Middle frontal gyrus (tissue), 1 donor: ENCODE data around the gene TAS1R3.

Experiments
- DNase-seq: peaks from one replicate; pipeline ENCODE4 v3.0.0-alpha.2; 2015; ENCODE audit warnings: low spot score; ENCODE audit errors: extremely low spot score

The TAS1R3 gene

GRCh38 chr1:1331068-1331965 is at the start of gene TAS1R3:
Gene TAS1R3 (plus strand): TSS chr1:1331280. CDS start chr1:1331346, 66 bp downstream.
- no peak for DNase-seq

DNA sequence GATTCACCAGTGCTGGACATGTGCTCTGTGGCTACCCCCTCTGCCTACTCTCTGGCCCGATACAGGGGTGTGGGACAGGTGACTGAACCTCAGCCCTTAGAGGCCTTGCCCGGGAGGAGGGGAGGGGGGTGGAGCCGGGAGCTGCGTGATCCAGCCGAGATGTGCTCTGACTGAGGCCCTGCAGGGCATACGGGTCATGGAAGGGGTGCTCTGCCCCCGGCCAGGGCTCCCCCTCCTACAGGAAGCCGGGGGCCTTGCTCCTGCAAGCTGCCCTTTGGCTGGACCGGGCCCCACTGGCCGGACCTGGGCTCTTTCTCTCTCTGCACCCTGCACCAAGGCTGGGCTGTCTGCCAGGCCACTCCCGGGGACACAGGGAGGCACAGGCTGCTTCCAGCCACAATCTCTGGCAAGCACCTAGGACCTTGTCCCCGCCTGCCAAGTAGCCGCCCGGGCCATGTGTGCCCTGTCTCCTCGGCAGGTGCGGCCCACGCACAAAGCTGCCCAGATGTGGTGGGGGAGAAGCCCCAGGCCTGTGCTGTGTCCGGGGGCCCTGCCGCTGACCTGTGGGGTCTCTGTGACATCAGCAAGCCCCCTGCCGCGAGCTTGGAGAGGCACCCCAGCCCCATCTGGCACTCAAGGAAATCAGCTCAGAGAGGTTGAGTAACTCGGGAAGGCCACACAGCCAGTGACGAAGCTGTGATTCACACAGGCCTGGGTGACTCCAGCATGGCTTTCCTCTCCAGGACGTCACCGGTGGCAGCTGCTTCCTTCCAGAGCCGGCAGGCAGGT is 49.4 kb upstream of the TAS1R3 start:
- no peak for DNase-seq

DNA sequence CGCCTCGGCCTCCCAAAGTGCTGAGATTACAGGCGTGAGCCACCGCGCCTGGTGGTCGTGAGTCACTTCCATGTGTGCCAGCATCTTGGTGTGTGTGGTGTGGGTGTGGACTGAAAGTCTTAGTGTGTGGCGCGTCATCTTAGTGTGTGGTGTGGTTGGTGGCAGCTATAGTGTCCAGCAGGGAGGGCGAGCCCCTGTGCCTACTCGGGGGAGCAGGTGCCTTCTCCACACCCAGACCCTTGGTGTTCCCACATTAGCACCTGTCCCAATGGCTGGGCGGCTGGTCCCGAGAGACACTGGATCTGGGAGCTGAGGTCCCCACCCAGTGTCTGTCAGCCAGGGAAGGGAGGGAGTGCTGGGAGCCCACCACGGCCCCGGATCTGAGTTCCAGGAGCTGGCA is 48.1 kb upstream of the TAS1R3 start:
- DNase-seq = no peak

DNA sequence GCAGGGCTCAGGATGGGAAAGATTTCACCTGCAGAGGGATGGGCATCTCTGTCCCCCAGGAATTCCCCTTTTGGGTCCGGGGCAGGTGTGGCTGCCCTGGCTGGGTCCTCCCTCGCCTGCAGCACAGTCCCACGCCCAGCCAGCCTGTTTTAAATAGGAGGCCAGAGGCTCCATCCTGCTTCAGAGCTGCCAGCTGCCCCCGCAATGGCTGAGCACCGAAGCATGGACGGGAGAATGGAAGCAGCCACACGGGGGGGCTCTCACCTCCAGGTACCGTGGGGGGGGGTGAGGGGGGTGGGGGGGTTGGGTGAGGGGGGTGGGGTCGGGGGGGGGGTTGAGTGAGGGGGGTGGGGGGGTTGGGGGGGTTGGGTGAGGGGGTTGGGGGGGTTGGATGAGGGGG is 47.3 kb upstream of the TAS1R3 start:
- no peak for DNase-seq

DNA sequence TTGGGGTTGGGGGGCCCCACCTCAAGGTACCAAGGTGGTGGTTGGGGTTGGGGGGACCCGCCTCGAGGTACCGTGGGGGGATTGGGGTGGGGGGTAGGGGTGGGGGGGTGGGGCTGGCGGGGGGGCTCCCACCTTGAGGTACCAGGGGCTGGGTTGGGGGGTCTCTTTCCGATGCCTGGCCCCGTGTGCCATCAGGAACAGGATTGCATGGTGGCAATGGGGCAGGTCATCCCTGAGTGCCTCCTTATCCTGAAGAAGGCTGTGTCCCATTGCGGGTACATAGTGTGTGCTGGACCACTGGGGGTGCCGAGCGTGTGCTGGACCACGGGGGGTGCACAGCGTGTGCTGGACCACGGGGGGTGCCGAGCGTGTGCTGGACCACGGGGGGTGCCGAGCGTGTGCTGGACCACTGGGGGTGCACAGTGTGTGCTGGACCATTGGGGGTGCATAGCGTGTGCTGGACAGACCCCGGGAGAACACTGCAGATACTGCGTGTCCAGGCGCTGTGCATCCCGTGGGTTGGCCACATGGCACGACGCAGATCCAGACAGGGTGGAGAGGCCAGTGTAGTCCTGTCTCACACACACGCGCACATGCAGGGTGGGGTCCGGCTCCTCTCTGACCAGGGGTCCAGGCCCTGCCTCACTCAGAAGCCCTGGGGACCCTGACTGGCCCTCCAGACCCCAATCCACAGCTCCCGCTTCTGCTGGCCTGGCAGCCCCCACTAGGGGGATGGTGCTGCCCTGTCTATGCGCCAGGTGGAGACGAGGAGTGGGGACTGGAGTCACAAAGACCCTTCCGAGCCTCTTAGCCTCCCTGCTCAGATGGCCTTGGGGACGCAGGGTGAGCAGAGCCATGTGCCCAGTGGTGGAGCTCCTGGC is 46.6 kb upstream of the TAS1R3 start:
- no peak for DNase-seq

- DNase-seq = no peak
Measured at GRCh38 chr1:1285102-1285571, 45.9 kb upstream of the TAS1R3 start.

- DNase-seq = no peak
Measured at GRCh38 chr1:1285611-1286311, 45.3 kb upstream of the TAS1R3 start.

DNA sequence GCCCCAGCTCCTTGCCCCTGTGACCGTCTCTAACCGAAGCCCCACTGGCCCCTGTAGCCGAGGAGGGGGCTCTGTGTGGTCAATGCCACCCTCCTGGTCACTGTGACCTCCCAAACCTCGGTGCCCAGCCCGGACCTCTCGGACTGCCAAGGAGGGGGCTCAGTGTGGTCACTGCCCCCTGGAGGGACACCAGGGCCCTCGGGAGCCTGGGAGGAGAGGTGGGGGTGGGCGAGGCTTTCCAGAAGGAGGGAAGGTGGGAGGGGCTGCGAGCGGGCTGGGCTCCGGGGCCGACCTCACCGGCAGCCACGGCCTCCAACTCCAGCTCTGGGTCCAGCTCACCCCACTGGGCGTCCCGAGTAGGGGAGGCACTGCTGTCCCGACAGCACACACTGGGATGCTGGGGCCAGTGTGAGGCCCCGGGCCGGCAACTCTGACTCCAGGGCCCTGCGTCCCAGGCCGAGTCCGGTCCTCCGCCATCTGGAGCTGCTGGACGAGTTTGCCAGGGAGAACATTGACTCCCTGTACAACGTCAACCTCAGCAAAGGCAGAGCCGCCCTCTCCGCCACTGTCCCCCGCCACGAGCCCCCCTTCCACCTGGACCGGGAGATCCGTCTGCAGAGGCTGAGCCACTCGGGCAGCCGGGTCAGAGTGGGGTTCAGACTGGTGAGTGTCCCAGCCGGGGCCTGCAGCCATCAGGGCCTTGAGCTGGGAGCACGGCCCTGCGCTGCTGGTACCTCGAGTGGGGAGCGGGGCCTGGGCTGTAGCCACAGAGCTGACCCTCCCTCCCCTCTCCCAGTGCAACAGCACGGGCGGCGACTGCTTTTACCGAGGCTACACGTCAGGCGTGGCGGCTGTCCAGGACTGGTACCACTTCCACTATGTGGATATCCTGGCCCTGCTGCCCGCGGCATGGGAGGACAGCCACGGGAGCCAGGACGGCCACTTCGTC is 44.5 kb upstream of the TAS1R3 start:
- no peak for DNase-seq

DNA sequence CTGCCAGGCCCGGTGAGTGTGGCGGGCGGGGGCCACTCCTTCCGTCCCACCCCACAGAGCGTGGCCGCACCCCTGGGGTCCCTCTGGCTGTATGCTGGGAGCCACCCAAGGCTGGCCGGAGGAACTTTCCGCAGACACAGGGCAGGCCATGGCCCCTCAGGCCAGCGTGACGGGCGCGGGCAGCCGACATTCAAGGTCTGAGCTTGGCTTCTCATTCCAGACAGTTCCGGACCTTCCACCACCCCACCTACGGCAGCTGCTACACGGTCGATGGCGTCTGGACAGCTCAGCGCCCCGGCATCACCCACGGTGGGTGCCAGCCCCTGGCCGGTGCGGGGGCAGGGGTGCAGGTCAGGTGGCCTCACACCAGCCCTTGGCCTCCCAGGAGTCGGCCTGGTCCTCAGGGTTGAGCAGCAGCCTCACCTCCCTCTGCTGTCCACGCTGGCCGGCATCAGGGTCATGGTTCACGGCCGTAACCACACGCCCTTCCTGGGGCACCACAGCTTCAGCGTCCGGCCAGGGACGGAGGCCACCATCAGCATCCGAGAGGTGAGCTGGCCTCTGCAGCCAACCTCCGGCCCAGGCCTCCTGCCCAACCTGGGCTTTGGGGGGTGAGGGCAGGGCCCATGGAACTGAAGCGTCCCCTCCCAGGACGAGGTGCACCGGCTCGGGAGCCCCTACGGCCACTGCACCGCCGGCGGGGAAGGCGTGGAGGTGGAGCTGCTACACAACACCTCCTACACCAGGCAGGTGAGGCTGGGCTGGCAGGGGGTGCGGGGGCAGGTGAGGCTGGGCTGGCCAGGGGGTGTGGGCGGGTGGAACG is 43.6 kb upstream of the TAS1R3 start:
- no peak for DNase-seq

DNA sequence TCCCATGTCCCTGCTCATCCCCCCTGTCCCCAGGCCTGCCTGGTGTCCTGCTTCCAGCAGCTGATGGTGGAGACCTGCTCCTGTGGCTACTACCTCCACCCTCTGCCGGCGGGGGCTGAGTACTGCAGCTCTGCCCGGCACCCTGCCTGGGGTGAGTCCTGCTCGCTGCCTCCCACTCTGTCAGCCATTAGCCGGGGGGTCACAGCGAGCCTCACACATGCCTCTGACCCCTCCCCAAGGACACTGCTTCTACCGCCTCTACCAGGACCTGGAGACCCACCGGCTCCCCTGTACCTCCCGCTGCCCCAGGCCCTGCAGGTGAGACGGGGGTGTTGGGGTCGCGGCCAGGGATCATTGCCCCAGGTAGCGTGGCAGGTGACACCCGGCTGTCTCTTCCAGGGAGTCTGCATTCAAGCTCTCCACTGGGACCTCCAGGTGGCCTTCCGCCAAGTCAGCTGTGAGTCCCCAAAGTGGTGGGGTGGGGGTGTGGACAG is 40.8 kb upstream of the TAS1R3 start:
- no peak for DNase-seq

DNA sequence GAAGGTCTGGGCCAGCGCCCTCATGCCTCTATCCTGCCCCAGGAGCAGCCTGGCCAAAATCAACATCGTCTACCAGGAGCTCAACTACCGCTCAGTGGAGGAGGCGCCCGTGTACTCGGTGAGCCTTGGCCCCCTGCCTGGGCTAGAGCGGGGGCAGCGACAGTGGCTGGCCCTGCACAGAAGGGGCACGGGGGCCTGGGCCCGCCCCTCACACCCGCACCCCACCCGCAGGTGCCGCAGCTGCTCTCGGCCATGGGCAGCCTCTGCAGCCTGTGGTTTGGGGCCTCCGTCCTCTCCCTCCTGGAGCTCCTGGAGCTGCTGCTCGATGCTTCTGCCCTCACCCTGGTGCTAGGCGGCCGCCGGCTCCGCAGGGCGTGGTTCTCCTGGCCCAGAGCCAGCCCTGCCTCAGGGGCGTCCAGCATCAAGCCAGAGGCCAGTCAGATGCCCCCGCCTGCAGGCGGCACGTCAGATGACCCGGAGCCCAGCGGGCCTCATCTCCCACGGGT is 40.0 kb upstream of the TAS1R3 start:
- DNase-seq = no peak

GRCh38 chr1:1291548-1292441 is 39.3 kb upstream of the TAS1R3 start:
- DNase-seq = no peak

DNA sequence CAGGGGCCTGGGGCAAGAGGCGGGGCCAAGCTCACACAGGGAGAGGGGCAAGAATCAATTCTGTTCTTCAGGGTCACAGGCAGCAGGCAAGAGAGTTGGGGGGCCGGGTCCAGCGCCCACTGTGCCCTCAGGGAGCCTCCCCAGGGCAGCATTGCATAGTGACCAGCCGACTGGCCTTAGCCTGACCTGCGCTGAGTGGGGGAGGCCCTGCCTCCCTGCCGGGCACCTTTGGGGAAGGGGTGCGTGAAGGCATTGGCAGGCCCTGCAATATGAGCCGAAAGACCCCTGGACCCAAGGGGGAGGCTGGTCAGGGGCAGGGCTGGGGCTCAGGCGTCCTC is 38.7 kb upstream of the TAS1R3 start:
- no peak for DNase-seq

DNA sequence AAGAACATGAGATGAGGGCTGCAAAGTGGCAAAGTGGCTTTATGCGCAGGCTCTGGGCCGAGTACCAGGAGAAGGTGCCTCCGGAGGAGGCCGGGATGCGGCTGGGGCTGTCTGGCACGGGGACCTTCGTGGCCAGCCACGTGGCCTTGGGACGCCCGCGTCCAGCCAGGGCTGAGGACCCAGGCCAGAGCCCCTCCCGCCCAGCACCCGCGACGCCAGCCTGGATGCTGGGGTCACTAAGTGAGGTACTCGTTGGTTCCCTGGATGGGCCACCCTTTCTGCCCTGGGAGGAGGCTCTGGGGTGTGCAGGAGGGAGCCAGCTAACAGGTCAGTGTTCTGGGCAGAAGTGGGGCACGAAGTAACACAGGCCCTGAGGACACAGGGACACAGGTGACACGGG is 38.2 kb upstream of the TAS1R3 start:
- DNase-seq = no peak

GRCh38 chr1:1293263-1294249 is 37.5 kb upstream of the TAS1R3 start:
- DNase-seq = no peak

DNA sequence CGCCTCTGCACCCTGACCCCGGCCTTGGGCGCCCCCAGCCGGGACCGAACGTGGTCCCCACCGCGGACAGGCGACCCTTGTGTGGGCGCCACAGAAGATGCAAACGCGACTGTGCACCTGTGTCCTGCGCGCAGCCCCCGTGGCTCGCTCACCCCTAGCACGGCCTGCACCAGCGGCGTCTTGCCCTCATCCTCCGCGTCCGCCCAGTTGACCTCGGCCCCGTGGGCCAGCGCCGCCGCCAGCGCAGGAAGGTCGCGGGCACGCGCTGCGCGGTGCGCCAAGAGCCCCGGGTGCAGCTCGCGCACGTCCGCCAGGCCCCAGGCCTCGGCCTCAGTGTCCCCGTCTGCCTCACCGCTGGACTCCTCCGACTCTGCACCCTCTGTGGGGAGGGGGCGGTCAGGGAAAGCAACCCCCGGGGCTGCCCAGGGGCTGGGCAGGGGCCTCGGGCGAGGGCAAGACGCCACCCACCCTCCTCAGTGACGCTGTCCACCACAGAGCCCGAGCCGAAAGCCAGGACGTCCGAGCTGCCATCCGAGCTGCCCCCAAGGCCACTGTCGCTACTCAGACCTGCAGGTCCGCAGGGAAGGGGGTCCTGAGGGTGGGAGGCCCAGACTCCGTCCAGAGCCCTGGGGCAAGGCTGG is 36.7 kb upstream of the TAS1R3 start:
- no peak for DNase-seq
